WI38 (cell line): ENCODE results near the gene DTWD1.
"Not testable (repeated sequence)": the region's sequence is repeated elsewhere in the genome, so short reads cannot be mapped to it uniquely, and the experiment has no call there.

Source experiments
- H3K4me3 ChIP-seq: 2 replicates; pipeline ENCODE4 v1.5.1; 2011; ENCODE audit warnings: low read depth, mild to moderate bottlenecking, control low read depth, low read length
- CTCF ChIP-seq: IDR thresholded peaks from 2 replicates; pipeline ENCODE4 v1.5.1; 2012; ENCODE audit warnings: low read depth, mild to moderate bottlenecking, control low read depth, low read length

The DTWD1 gene

GRCh38 chr15:49692514-49693090 is 71.8 kb downstream of the DTWD1 start:
- TF ChIP-seq CTCF: no peak
- no peak overlapping the region for H3K4me3 ChIP-seq

GRCh38 chr15:49693498-49693897 is 72.7 kb downstream of the DTWD1 start:
- H3K4me3 ChIP-seq: no peak overlapping the region
- no peak for TF ChIP-seq CTCF

- TF ChIP-seq CTCF: no peak
- no peak overlapping the region for H3K4me3 ChIP-seq
These were observed 75.6 kb downstream of the DTWD1 start for GRCh38 chr15:49696433-49696832.

- H3K4me3 ChIP-seq: no peak overlapping the region
- no peak for TF ChIP-seq CTCF
These were observed 76.3 kb downstream of the DTWD1 start for GRCh38 chr15:49697121-49697520.

GRCh38 chr15:49702982-49703381 is 82.1 kb downstream of the DTWD1 start:
- H3K4me3 ChIP-seq: not testable (repeated sequence)
